IMR-90 (cell line): ENCODE results near the gene IZUMO4. TPM values are rescaled to one million over a fixed set of nuclear protein-coding genes. Genes with fewer than 3 reads are reported as not detected.
A peak's percentile ranks its signal among the peaks of the same experiment; 100 is the strongest.

Experiments
- ATAC-seq: fragments of 200-7000 bp; cut with Tn5 transposase; 2 replicates; pipeline ENCODE4 v1.9.1; 2020; ENCODE audit warnings: low read depth, mild to moderate bottlenecking, moderate library complexity
- BruUV-seq: library from RNA; stranded (reverse); fragments of 400-500 nt; replicated peaks from 2 replicates; lab custom pipeline; 2021; lab: Mats Ljungman, UMichigan
- CTCF ChIA-PET: fragments of 300-600 bp; formaldehyde crosslinking; extraction: SDS; loops from one replicate; lab custom pipeline; 2021; ENCODE audit warnings: antibody characterized with exemption; lab: Yijun Ruan, JAX
- POLR2A ChIA-PET: fragments of 300-600 bp; sonication (Branson Sonifier 250); formaldehyde crosslinking; loops from one replicate; lab custom pipeline; 2022; ENCODE audit warnings: antibody characterized with exemption; ENCODE audit not compliant: unreplicated experiment; lab: Charles Lee
- DNase-seq: peaks from one replicate; pipeline ENCODE4 v3.0.0; 2013
- H2AFZ ChIP-seq: replicated peaks from 2 replicates; pipeline ENCODE3; 2013; ENCODE audit warnings: low read length, mild to moderate bottlenecking; ENCODE audit not compliant: poor library complexity
- H2AK5ac ChIP-seq: 2 replicates; pipeline ENCODE4 v1.6.1; 2013; ENCODE audit warnings: low read depth, low read length, inconsistent platforms
- H2AK9ac ChIP-seq: replicated peaks from 2 replicates; pipeline ENCODE3; 2013; ENCODE audit warnings: mild to moderate bottlenecking, low read depth, low read length, moderate library complexity; ENCODE audit not compliant: poor library complexity
- H2BK120ac ChIP-seq: 2 replicates; pipeline ENCODE4 v1.6.1; 2013; ENCODE audit warnings: low read depth, low read length, inconsistent platforms
- H2BK15ac ChIP-seq: 3 replicates; pipeline ENCODE4 v1.6.1; 2013; ENCODE audit warnings: low read depth, low read length, inconsistent platforms
- H2BK20ac ChIP-seq: 2 replicates; pipeline ENCODE4 v1.6.1; 2013; ENCODE audit warnings: low read depth, mild to moderate bottlenecking, inconsistent platforms, low read length, moderate library complexity
- H2BK5ac ChIP-seq: 2 replicates; pipeline ENCODE4 v1.6.1; 2013; ENCODE audit warnings: mild to moderate bottlenecking, low read depth, low read length, inconsistent platforms; ENCODE audit not compliant: poor library complexity, severe bottlenecking
- H3K14ac ChIP-seq: replicated peaks from 2 replicates; pipeline ENCODE4 v1.6.1; 2013; ENCODE audit warnings: low read depth, low read length, inconsistent platforms
- H3K18ac ChIP-seq: 2 replicates; pipeline ENCODE4 v1.6.1; 2013; ENCODE audit warnings: low read depth, low read length, control low read depth
- H3K23ac ChIP-seq: 2 replicates; pipeline ENCODE4 v1.6.1; 2013; ENCODE audit warnings: low read depth, low read length, inconsistent platforms
- H3K27ac ChIP-seq: 2 replicates; pipeline ENCODE4 v1.5.1; 2013; ENCODE audit warnings: mild to moderate bottlenecking, control low read depth, low read length; ENCODE audit not compliant: insufficient read depth
- H3K27me3 ChIP-seq: 2 replicates; pipeline ENCODE4 v1.6.1; 2013; ENCODE audit warnings: low read length; ENCODE audit not compliant: control insufficient read depth, insufficient read depth
- H3K36me3 ChIP-seq: 2 replicates; pipeline ENCODE4 v1.6.1; 2013; ENCODE audit warnings: low read length, mixed read lengths; ENCODE audit not compliant: control insufficient read depth, insufficient read depth
- H3K4ac ChIP-seq: 2 replicates; pipeline ENCODE4 v1.6.1; 2013; ENCODE audit warnings: low read depth, low read length, inconsistent platforms
- H3K4me1 ChIP-seq: 2 replicates; pipeline ENCODE4 v1.6.1; 2013; ENCODE audit warnings: low read length, mixed read lengths; ENCODE audit not compliant: control insufficient read depth, insufficient read depth
- H3K4me2 ChIP-seq: 2 replicates; pipeline ENCODE4 v1.6.1; 2013; ENCODE audit warnings: low read depth, mild to moderate bottlenecking, control low read depth, low read length, moderate library complexity
- H3K4me3 ChIP-seq: 2 replicates; pipeline ENCODE4 v1.5.1; 2013; ENCODE audit warnings: low read depth, mild to moderate bottlenecking, control low read depth, low read length, moderate library complexity; ENCODE audit not compliant: insufficient read depth
- H3K56ac ChIP-seq: 2 replicates; pipeline ENCODE4 v1.6.1; 2013; ENCODE audit warnings: low read length, inconsistent platforms; ENCODE audit not compliant: insufficient read depth; ENCODE audit errors: extremely low read depth
- H3K79me1 ChIP-seq, 2 experiments: 2 replicates each; pipeline ENCODE4 v1.6.1; 2013; ENCODE audit warnings: low read length in 2 of 2, inconsistent platforms in 1 of 2, low read depth in 1 of 2
- H3K9ac ChIP-seq: 2 replicates; pipeline ENCODE4 v1.6.1; 2013; ENCODE audit warnings: low read depth, low read length, control low read depth
- H3K9me1 ChIP-seq: 2 replicates; pipeline ENCODE4 v1.6.1; 2013; ENCODE audit warnings: low read length, inconsistent platforms; ENCODE audit not compliant: insufficient read depth
- H3K9me3 ChIP-seq: 2 replicates; pipeline ENCODE4 v1.6.1; 2013; ENCODE audit warnings: low read length; ENCODE audit not compliant: control insufficient read depth, insufficient read depth
- H4K20me1 ChIP-seq: 2 replicates; pipeline ENCODE4 v1.6.1; 2013; ENCODE audit warnings: low read length, inconsistent platforms; ENCODE audit not compliant: insufficient read depth
- H4K5ac ChIP-seq: 2 replicates; pipeline ENCODE4 v1.6.1; 2013; ENCODE audit warnings: mild to moderate bottlenecking, low read depth, low read length, control low read depth
- H4K8ac ChIP-seq, 2 experiments: 2 replicates each; pipeline ENCODE4 v1.6.1; 2013; ENCODE audit warnings: low read depth in 2 of 2, low read length in 2 of 2, control low read depth in 1 of 2, inconsistent platforms in 1 of 2
- H4K91ac ChIP-seq: 2 replicates; pipeline ENCODE4 v1.6.1; 2013; ENCODE audit warnings: low read depth, low read length, inconsistent platforms; ENCODE audit not compliant: insufficient read depth
- BHLHE40 ChIP-seq: fragments of 150-350 bp; IDR thresholded peaks from 2 replicates; pipeline ENCODE4 v1.6.1; 2016; ENCODE audit warnings: mild to moderate bottlenecking, low read depth, low read length
- CHD1 ChIP-seq: IDR thresholded peaks from 2 replicates; pipeline ENCODE4 v1.6.1; 2012; ENCODE audit warnings: low read depth, low read length, improper control_type of control experiment
- MAFK ChIP-seq: IDR thresholded peaks from 2 replicates; pipeline ENCODE4 v1.6.1; 2012; ENCODE audit warnings: low read depth, low read length, improper control_type of control experiment
- MXI1 ChIP-seq: IDR thresholded peaks from 2 replicates; pipeline ENCODE4 v1.6.1; 2012; ENCODE audit warnings: low read depth, mild to moderate bottlenecking, low read length, moderate library complexity, borderline replicate concordance
- NFE2L2 ChIP-seq: fragments of 150-350 bp; IDR thresholded peaks from 2 replicates; pipeline ENCODE4 v1.6.1; 2016; ENCODE audit warnings: low read depth, mild to moderate bottlenecking, low read length
- RAD21 ChIP-seq: IDR thresholded peaks from 2 replicates; pipeline ENCODE4 v1.6.1; 2012; ENCODE audit warnings: low read length, improper control_type of control experiment
- RCOR1 ChIP-seq: IDR thresholded peaks from 2 replicates; pipeline ENCODE4 v1.6.1; 2012; ENCODE audit warnings: mild to moderate bottlenecking, low read length, improper control_type of control experiment; ENCODE audit not compliant: insufficient replicate concordance
- RFX5 ChIP-seq: IDR thresholded peaks from 2 replicates; pipeline ENCODE4 v1.8.0; 2012; ENCODE audit warnings: low read depth, mild to moderate bottlenecking, low read length, moderate library complexity
- WGBS, 2 experiments: methylation state at CpG; one replicate each; pipeline versions ENCODE4 v1.1.5 to v1.1.7; 2013; ENCODE audit warnings: missing lambda C conversion rate in 2 of 2; ENCODE audit not compliant: insufficient read length in 1 of 2; ENCODE audit errors: extremely low coverage in 2 of 2; 5-methylcytosine and 5-hydroxymethylcytosine counted together
- dilution Hi-C: fragments of 300-500 bp; cut with HindIII; formaldehyde crosslinking; loops from one replicate; pipeline ENCODE4 v1.14.3; 2018; ENCODE audit warnings: low sequenced_read_pairs; ENCODE audit not compliant: unreplicated experiment
- in situ Hi-C: fragments of 300-500 bp; cut with MboI; formaldehyde crosslinking; loops from 3 replicates; pipeline ENCODE4 v1.14.3; 2019; ENCODE audit warnings: low sequenced_read_pairs, inconsistent platforms, mixed read lengths
- intact Hi-C: fragments of 100-400 bp; cut with micrococcal nuclease; formaldehyde crosslinking; loops from 2 replicates; pipeline ENCODE4 v1.10.0; 2022
- polyA plus RNA-seq, 3 experiments: library from polyadenylated mRNA; depleted of rRNA; stranded (reverse); fragments of >200 nt; gene quantifications; 2 replicates each; pipeline ENCODE4 v1.2.3, GENCODE V29; 2012; ENCODE audit warnings: low replicate concordance in 1 of 3
- total RNA-seq: library from RNA; depleted of rRNA; stranded (reverse); fragments of >200 nt; gene quantifications from 2 replicates; pipeline ENCODE4 v1.2.3, GENCODE V29; 2012
- TF ChIP-seq, protein P1 (sequence below): conservative IDR thresholded peaks from 2 replicates; pipeline ENCODE4 v1.5.1; 2012; ENCODE audit warnings: mild to moderate bottlenecking, low read depth, low read length, improper control_type of control experiment
- TF ChIP-seq, protein P2 (sequence below): fragments of 150-350 bp; IDR thresholded peaks from 2 replicates; pipeline ENCODE4 v1.6.1; 2016; ENCODE audit warnings: low read depth, mild to moderate bottlenecking, low read length, moderate library complexity, borderline replicate concordance
- TF ChIP-seq, protein P3 (sequence below): fragments of 150-350 bp; IDR thresholded peaks from 2 replicates; pipeline ENCODE4 v1.6.1; 2017; ENCODE audit warnings: mild to moderate bottlenecking, antibody characterized with exemption, low read length, low read depth

IZUMO4 gene
- total and polyA plus RNA-seq, 2 of the 4 experiments (the other 2 are of a cell fraction): 0.72 to 2.8 TPM

DNA sequence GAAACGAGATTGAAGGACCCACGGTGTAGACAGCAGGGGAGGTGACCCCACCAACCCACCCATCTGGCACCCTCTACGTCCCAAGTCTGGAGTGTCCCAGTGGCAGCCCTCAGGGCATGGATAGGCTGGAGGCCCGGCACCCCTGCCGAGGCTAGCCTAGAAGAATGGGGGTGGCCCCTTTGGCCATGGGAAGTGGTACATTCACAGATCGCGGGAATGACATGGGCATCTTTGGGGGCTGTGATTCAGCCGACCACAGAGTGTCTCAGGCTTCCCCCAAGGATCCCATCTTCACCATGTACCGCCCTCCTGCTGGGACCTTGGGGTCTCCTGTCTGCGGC lies 34.4 kb upstream of the IZUMO4 start:
- BruUV-seq: no TSS peak
- 64% methylated on average over 7 of the region's 10 CpGs; no CpG with 5 or more reads in 1 of the 2 experiments for WGBS, 2 experiments
- no peak overlapping the region for H2BK5ac ChIP-seq
- CTCF ChIA-PET: no interaction called here
- intact Hi-C loops: no loop called here
- peak overlapping the region; percentile 91 for H2AK5ac ChIP-seq
- peak overlapping the region; percentile 83; the same call in 1 of the 2 replicates for H3K9ac ChIP-seq
- H3K14ac ChIP-seq: peak overlapping the region; percentile 93; the same call in 1 of the 2 replicates
- POLR2A ChIA-PET: no interaction called here
- dilution Hi-C loops: no loop called here
- 0 out of 2 replicates have a peak overlapping the region, but pooled peaks have one; percentile 18 for H2BK20ac ChIP-seq
- no peak overlapping the region for H3K4me3 ChIP-seq
- peak overlapping the region; percentile 99 for H2AFZ ChIP-seq
- H3K27ac ChIP-seq: no peak overlapping the region
- peak overlapping the region; percentile 37; the same call in 1 of the 2 replicates for H4K5ac ChIP-seq
- no peak overlapping the region for H3K18ac ChIP-seq
- H3K56ac ChIP-seq: 0 out of 2 replicates have a peak overlapping the region, but pooled peaks have one; percentile 77
- H3K79me1 ChIP-seq: peaks cover 5 to 31% of the 10 kb centered on the region in 2 experiments; a peak in 3 of 4 replicates
- no peaks in the 10 kb centered on the region for H4K20me1 ChIP-seq
- no peaks in the 10 kb centered on the region for H3K36me3 ChIP-seq
- H2AK9ac ChIP-seq: peak overlapping the region; percentile 97
- no peak overlapping the region; the same call in 2 of the 3 replicates for H2BK15ac ChIP-seq
- H4K8ac ChIP-seq: peak overlapping the region; percentile 46 to 98
- H2BK120ac ChIP-seq: peak overlapping the region; percentile 93
- H3K9me3 ChIP-seq: no peaks in the 10 kb centered on the region
- TF ChIP-seq, protein P1, sequence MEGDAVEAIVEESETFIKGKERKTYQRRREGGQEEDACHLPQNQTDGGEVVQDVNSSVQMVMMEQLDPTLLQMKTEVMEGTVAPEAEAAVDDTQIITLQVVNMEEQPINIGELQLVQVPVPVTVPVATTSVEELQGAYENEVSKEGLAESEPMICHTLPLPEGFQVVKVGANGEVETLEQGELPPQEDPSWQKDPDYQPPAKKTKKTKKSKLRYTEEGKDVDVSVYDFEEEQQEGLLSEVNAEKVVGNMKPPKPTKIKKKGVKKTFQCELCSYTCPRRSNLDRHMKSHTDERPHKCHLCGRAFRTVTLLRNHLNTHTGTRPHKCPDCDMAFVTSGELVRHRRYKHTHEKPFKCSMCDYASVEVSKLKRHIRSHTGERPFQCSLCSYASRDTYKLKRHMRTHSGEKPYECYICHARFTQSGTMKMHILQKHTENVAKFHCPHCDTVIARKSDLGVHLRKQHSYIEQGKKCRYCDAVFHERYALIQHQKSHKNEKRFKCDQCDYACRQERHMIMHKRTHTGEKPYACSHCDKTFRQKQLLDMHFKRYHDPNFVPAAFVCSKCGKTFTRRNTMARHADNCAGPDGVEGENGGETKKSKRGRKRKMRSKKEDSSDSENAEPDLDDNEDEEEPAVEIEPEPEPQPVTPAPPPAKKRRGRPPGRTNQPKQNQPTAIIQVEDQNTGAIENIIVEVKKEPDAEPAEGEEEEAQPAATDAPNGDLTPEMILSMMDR: no peak
- TF ChIP-seq CHD1: no peak
- no peak for TF ChIP-seq MAFK
- TF ChIP-seq MXI1: no peak
- no peak for TF ChIP-seq BHLHE40
- TF ChIP-seq, protein P2, sequence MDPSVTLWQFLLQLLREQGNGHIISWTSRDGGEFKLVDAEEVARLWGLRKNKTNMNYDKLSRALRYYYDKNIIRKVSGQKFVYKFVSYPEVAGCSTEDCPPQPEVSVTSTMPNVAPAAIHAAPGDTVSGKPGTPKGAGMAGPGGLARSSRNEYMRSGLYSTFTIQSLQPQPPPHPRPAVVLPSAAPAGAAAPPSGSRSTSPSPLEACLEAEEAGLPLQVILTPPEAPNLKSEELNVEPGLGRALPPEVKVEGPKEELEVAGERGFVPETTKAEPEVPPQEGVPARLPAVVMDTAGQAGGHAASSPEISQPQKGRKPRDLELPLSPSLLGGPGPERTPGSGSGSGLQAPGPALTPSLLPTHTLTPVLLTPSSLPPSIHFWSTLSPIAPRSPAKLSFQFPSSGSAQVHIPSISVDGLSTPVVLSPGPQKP: no peak
- TF ChIP-seq RFX5: no peak
- no peak for TF ChIP-seq NFE2L2
- no peak for TF ChIP-seq RCOR1
- TF ChIP-seq RAD21: no peak
- TF ChIP-seq, protein P3, sequence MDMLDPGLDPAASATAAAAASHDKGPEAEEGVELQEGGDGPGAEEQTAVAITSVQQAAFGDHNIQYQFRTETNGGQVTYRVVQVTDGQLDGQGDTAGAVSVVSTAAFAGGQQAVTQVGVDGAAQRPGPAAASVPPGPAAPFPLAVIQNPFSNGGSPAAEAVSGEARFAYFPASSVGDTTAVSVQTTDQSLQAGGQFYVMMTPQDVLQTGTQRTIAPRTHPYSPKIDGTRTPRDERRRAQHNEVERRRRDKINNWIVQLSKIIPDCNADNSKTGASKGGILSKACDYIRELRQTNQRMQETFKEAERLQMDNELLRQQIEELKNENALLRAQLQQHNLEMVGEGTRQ: no peak
- H3K4me1 ChIP-seq: peaks cover 22% of the 10 kb centered on the region
- in situ Hi-C loops: no loop called here
- peak overlapping the region; percentile 86 for H3K4ac ChIP-seq
- no peaks in the 10 kb centered on the region for H3K27me3 ChIP-seq
- H3K4me2 ChIP-seq: no peak overlapping the region; the same call in 1 of the 2 replicates
- H3K9me1 ChIP-seq: peaks cover 7% of the 10 kb centered on the region
- 0 out of 2 replicates have a peak overlapping the region, but pooled peaks have one; percentile 85 for H4K91ac ChIP-seq
- no peak for DNase-seq
- H3K23ac ChIP-seq: peak overlapping the region; percentile 72; the same call in 1 of the 2 replicates
- no peak for ATAC-seq
